Fibroblast of villous mesenchyme (primary cell): ENCODE data around the gene NXPH1. TPM values are rescaled to one million over a fixed set of nuclear protein-coding genes. Genes with fewer than 3 reads are reported as not detected.

ENCODE experiments used
- DNase-seq: peaks from one replicate; pipeline ENCODE4 v3.0.0-alpha.2; 2010; ENCODE audit warnings: low read depth
- H3K4me3 ChIP-seq: 2 replicates; pipeline ENCODE4 v1.5.1; 2011; ENCODE audit warnings: low read depth, mild to moderate bottlenecking, low read length
- total RNA-seq: library from RNA; depleted of rRNA; stranded (reverse); fragments of >200 nt; gene quantifications from 2 replicates; pipeline ENCODE4 v1.2.3, GENCODE V29; 2012
- TF ChIP-seq, protein P1 (sequence below): IDR thresholded peaks from 2 replicates; pipeline ENCODE4 v1.5.1; 2012; ENCODE audit warnings: low read depth, mild to moderate bottlenecking, low read length; ENCODE audit not compliant: insufficient read depth

NXPH1 gene
- total RNA-seq, 1 donor = not detected

DNA sequence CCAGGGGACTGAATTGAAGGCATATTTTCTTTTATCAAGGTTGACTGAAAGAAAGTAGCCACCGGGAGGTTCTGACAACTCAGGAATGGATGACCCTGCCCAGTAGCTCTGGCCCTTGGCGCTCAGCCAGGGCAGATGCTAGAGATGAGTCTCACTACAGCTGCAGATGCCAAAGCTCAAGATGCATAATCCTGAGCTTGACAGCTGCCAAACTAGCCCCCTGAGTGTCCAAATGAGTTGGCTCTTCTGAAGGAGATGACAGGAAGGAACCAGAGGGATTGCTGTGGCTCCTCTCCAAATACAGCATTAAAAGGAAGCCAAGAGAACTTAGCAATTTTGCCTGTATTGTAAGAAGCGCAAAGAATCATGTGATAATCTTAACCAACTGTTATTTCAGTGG is 78.4 kb downstream of the NXPH1 start:
- no peak for DNase-seq
- H3K4me3 ChIP-seq = no peak overlapping the region
- TF ChIP-seq, protein P1, sequence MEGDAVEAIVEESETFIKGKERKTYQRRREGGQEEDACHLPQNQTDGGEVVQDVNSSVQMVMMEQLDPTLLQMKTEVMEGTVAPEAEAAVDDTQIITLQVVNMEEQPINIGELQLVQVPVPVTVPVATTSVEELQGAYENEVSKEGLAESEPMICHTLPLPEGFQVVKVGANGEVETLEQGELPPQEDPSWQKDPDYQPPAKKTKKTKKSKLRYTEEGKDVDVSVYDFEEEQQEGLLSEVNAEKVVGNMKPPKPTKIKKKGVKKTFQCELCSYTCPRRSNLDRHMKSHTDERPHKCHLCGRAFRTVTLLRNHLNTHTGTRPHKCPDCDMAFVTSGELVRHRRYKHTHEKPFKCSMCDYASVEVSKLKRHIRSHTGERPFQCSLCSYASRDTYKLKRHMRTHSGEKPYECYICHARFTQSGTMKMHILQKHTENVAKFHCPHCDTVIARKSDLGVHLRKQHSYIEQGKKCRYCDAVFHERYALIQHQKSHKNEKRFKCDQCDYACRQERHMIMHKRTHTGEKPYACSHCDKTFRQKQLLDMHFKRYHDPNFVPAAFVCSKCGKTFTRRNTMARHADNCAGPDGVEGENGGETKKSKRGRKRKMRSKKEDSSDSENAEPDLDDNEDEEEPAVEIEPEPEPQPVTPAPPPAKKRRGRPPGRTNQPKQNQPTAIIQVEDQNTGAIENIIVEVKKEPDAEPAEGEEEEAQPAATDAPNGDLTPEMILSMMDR = no peak

DNA sequence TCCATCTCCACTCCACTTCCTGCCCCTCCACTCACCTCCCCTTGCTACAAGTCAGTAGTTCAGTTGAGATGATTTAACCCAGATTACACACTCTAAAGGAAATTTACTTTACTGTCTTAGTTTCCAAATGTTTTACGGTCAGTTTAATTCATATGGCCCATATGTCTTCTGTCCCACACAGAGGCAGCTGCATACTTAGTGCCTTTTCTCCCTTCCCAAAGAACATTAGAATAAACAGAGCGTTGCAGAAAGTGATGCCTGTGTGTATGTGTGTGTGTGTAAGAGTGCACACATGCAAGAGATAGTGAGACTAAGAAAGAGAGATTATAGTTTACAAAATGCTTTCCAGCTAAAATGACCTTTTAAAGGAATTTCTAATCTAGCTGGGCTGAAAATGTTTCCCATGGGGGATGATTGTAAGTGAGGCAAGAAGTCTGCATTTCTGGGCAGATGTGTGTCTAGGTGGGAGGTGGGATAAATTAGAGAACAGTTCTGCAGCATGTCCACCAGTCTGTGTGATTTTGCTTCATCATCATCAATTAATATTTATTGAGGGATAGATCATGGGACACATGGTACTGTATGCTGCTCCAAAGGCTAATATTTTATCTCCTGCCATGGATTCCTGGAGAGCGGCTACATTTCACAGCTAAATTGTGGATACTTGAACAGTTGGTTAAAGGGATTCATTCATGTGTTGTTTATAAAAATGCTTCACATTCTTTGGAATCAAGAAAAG is 81.5 kb downstream of the NXPH1 start:
- no peak overlapping the region for H3K4me3 ChIP-seq
- DNase-seq = no peak
- TF ChIP-seq, protein P1 = no peak

DNA sequence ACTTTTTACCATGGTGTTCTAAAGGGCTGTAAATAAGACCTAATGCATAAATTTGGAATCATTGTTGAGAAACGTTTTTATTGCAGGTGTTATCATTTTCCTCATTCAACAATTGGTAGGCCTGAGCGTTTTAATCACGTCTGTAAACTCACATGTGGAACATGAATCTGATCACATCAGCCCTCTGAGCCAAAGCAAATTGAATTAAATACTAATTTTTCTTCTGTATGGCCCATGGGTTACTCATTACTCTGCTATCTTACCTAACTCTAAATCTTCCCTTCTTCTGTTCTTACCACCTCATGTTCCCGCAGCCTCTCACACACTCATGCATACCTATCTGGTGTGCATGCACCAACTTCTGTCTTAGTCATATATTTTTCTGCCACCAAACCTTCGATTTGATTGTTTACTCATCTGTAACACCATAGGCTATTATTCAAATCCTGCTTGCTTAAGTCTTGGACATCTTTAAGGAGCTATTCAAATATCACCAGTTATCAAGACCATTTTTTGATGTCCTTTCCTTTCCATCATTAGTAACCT is 82.3 kb downstream of the NXPH1 start:
- TF ChIP-seq, protein P1 = no peak
- H3K4me3 ChIP-seq = no peak overlapping the region
- DNase-seq = no peak

DNA sequence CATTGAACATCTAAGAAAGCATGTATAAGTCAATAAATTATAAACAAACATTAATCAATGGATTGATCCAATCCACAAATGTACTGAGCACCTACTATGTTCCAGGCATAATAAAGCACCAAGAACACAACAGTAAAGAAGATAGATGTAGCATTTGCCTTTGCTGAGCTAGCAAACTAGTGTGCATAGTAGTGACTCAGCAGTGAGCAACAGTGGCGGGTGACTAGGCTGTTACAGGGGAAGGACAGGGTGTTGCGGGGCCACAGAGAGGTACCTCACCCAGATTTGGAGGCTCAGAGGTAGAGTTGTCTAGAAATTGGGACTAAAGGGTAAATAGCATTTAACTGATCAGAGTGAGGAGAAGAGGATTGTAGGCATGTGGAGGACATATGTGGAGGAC is 83.6 kb downstream of the NXPH1 start:
- no peak for DNase-seq
- TF ChIP-seq, protein P1 = no peak
- H3K4me3 ChIP-seq = no peak overlapping the region

DNA sequence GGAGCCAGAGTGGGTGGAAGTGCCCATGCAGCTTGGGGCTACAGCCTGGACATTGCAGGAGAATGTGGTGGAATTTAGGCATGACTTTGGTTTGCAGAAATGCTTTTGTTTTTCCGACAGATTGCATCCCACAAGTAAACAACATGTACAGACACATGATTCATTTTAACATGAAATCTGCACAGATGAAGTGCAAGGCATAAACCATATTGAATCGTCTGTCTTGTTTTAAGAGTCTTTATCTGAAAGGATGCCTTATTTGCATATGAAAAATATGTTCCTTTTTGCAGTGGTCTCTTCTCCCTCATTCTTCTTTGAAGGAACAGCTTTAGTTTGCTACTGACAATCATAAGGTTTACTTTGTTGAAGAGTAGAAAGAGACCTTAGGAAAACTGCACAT is 94.9 kb downstream of the NXPH1 start:
- TF ChIP-seq, protein P1 = no peak
- no peak for DNase-seq

DNA sequence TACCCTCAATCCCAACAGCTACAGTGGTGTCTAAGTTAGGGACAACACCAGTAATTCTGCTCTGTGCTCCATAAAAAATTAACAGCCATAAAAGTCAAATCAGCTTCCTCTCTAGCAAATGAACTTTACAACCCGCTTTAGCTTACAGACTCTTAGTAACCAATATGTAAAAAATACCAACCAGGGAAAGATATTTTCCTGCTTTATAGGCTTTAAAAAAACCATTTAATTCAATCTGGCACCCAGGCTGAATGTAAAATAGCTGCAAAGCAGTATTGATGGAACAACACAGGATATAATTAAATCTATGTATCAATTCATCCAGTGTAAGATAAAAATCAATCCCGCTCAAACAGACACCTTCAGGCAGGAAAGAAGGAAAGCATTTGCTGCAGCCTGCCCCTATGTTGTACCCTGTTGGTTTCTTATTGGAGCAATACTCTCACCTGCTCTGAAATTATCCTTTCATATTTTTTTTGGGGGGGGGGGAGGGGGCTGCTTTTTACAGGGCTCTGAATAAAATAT is 98.6 kb downstream of the NXPH1 start:
- TF ChIP-seq, protein P1 = no peak
- no peak overlapping the region for H3K4me3 ChIP-seq
- DNase-seq = no peak

More for the DNA sequence above, 94.9 kb downstream of the NXPH1 start:
- no peak overlapping the region for H3K4me3 ChIP-seq

DNA sequence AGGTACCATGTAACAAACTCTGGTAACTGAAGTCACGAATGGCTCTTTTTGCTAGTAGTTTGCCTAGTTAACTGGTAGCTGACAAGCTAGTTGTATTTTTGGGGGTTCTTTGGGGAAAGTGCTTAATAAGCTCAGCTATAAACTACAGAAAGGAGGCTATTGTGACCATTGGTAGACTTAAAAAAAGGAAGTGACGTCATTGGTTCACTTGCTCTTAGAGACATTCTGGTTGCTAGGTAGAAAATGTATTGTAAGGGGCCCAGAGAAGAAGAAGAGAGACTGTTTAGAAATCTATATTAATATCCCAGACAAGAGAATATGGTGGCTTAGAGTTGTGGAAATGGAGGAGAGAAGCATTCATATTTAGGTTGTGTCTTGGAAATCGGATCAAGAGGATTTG is 103.0 kb downstream of the NXPH1 start:
- no peak for DNase-seq
- TF ChIP-seq, protein P1 = no peak
- H3K4me3 ChIP-seq = no peak overlapping the region
